Measurements from ENCODE around the gene NAGLU.

Gene NAGLU

GRCh38 chr17:42577532-42578281, 41.7 kb downstream of the NAGLU start, which contains the start of gene PSMC3IP:
PSMC3IP (minus strand) TSS chr17:42577729; CDS start chr17:42577686, 43 bp downstream.
- peak; percentile 19 for TF ChIP-seq CTCF (IDR thresholded peaks at IDR 0.05; ENCODE audit: extremely low read depth, missing control alignments)
- DNase-seq (ENCODE audit: low spot score) = peak; percentile 95

GRCh38 chr17:42578282-42578869, 42.3 kb downstream of the NAGLU start:
- peak; percentile 82 for TF ChIP-seq CTCF (IDR thresholded peaks at IDR 0.05; ENCODE audit: extremely low read depth, missing control alignments)
- peak; percentile 87 for DNase-seq (ENCODE audit: low spot score)

- TF ChIP-seq CTCF (IDR thresholded peaks at IDR 0.05; ENCODE audit: extremely low read depth, missing control alignments) = no peak
- DNase-seq (ENCODE audit: low spot score) = no peak
Observed at GRCh38 chr17:42579794-42580551, 43.9 kb downstream of the NAGLU start.

- DNase-seq (ENCODE audit: low spot score) = no peak
- TF ChIP-seq CTCF (IDR thresholded peaks at IDR 0.05; ENCODE audit: extremely low read depth, missing control alignments) = no peak
Observed at GRCh38 chr17:42581744-42582270, 45.8 kb downstream of the NAGLU start.

GRCh38 chr17:42584880-42585279, 48.8 kb downstream of the NAGLU start:
- DNase-seq (ENCODE audit: low spot score) = no peak
- TF ChIP-seq CTCF (IDR thresholded peaks at IDR 0.05; ENCODE audit: extremely low read depth, missing control alignments) = no peak

GRCh38 chr17:42585353-42585752, 49.3 kb downstream of the NAGLU start:
- no peak for TF ChIP-seq CTCF (IDR thresholded peaks at IDR 0.05; ENCODE audit: extremely low read depth, missing control alignments)
- DNase-seq (ENCODE audit: low spot score) = no peak
